GM12878 (cell line): ENCODE measurements around the gene OR1L6. TPM values are rescaled to one million over a fixed set of nuclear protein-coding genes. Genes with fewer than 3 reads are reported as not detected.

Source experiments
- ATAC-seq: fragments of 200-7000 bp; cut with Tn5 transposase; 3 replicates; pipeline ENCODE4 v1.9.1; 2020; ENCODE audit warnings: mild to moderate bottlenecking, moderate library complexity
- BruUV-seq: library from RNA; stranded (reverse); fragments of 400-500 nt; replicated peaks from 2 replicates; lab custom pipeline; 2021; lab: Mats Ljungman, UMichigan
- CTCF ChIA-PET: fragments of 300-600 bp; sonication (Branson Sonifier 250); formaldehyde crosslinking; extraction: SDS; loops from one replicate; lab custom pipeline; 2021; ENCODE audit warnings: inconsistent platforms; lab: Yijun Ruan, JAX
- POLR2A ChIA-PET: fragments of 350-600 bp; formaldehyde crosslinking; extraction: SDS; loops from one replicate; lab custom pipeline; 2021; ENCODE audit warnings: inconsistent platforms; lab: Charles Lee
- RAD21 ChIA-PET: fragments of 300-600 bp; sonication (Branson Sonifier 250); formaldehyde crosslinking; loops from one replicate; lab custom pipeline; 2023; ENCODE audit warnings: antibody characterized with exemption; ENCODE audit not compliant: unreplicated experiment; lab: Charles Lee
- SMC1A ChIA-PET: fragments of 300-600 bp; sonication (Branson Sonifier 250); formaldehyde crosslinking; loops from one replicate; lab custom pipeline; 2023; ENCODE audit not compliant: unreplicated experiment, uncharacterized antibody; lab: Charles Lee
- DNase-seq: peaks from one replicate; pipeline ENCODE4 v3.0.0-alpha.2; 2011; ENCODE audit warnings: low read depth, low spot score
- FAIRE-seq: peaks from 3 replicates; lab custom pipeline; 2011; peaks lifted over from hg19 to GRCh38; lab: Jason Lieb, UNC
- H2AFZ ChIP-seq: 2 replicates; pipeline ENCODE4 v1.6.0; 2011; ENCODE audit warnings: low read depth, low read length, control low read depth; ENCODE audit not compliant: control insufficient read depth
- H3K27ac ChIP-seq: 2 replicates; pipeline ENCODE4 v1.5.1; 2011; ENCODE audit warnings: control low read depth; ENCODE audit not compliant: control insufficient read depth, insufficient read depth
- H3K27me3 ChIP-seq, 2 experiments: replicated peaks in 1 of 2; 2 replicates each; pipeline versions ENCODE4 v1.6.0 to v1.6.1; 2011; ENCODE audit warnings: low read length in 1 of 2; ENCODE audit not compliant: control insufficient read depth in 2 of 2, insufficient read depth in 2 of 2
- H3K36me3 ChIP-seq, 2 experiments: 2 replicates each; pipeline ENCODE4 v1.5.1; 2011; ENCODE audit warnings: low read length in 1 of 2; ENCODE audit not compliant: control insufficient read depth in 2 of 2, insufficient read depth in 2 of 2
- H3K4me1 ChIP-seq: 2 replicates; pipeline ENCODE4 v1.6.1; 2011; ENCODE audit warnings: mild to moderate bottlenecking, low read length, moderate library complexity, mixed read lengths; ENCODE audit not compliant: control insufficient read depth, insufficient read depth
- H3K4me2 ChIP-seq: 2 replicates; pipeline ENCODE4 v1.6.0; 2011; ENCODE audit warnings: control low read depth; ENCODE audit not compliant: control insufficient read depth, insufficient read depth
- H3K4me3 ChIP-seq: fragments of 200-600 bp; sonication (generic); 2 replicates; pipeline ENCODE4 v1.5.1; 2016
- H3K79me2 ChIP-seq: 2 replicates; pipeline ENCODE4 v1.6.0; 2011; ENCODE audit warnings: low read length; ENCODE audit not compliant: control insufficient read depth, insufficient read depth
- H3K9ac ChIP-seq: 2 replicates; pipeline ENCODE4 v1.8.0; 2011; ENCODE audit warnings: low read length, control low read depth, mixed read lengths; ENCODE audit not compliant: control insufficient read depth, insufficient read depth
- H3K9me3 ChIP-seq: replicated peaks from 3 replicates; pipeline ENCODE4 v1.5.1; 2011; ENCODE audit warnings: mild to moderate bottlenecking, low read length; ENCODE audit not compliant: control insufficient read depth, insufficient read depth
- H4K20me1 ChIP-seq: 2 replicates; pipeline ENCODE4 v1.6.0; 2011; ENCODE audit not compliant: control insufficient read depth, insufficient read depth
- DPF2 ChIP-seq: fragments of 450-650 bp; IDR thresholded peaks from 2 replicates; pipeline ENCODE4 v1.6.1; 2017; ENCODE audit warnings: mild to moderate bottlenecking
- ELK1 ChIP-seq: IDR thresholded peaks from 2 replicates; pipeline ENCODE4 v1.6.1; 2012; ENCODE audit warnings: low read depth, low read length, improper control_type of control experiment
- IRF5 ChIP-seq: fragments of 450-650 bp; IDR thresholded peaks from 2 replicates; pipeline ENCODE4 v1.6.1; 2017; ENCODE audit warnings: borderline replicate concordance
- KLF5 ChIP-seq: fragments of 450-650 bp; IDR thresholded peaks from 2 replicates; pipeline ENCODE4 v1.6.1; 2014; ENCODE audit warnings: mild to moderate bottlenecking; ENCODE audit not compliant: partially characterized antibody
- NFYA ChIP-seq: IDR thresholded peaks from 2 replicates; pipeline ENCODE4 v1.6.1; 2011; ENCODE audit warnings: low read depth, mild to moderate bottlenecking, low read length, improper control_type of control experiment, borderline replicate concordance
- NKRF ChIP-seq: fragments of 450-650 bp; conservative IDR thresholded peaks from 2 replicates; pipeline ENCODE4 v1.6.1; 2017; ENCODE audit warnings: mild to moderate bottlenecking, moderate library complexity
- PAX5 ChIP-seq: IDR thresholded peaks from 2 replicates; pipeline ENCODE4 v1.6.1; 2011; ENCODE audit warnings: low read depth, low read length, borderline replicate concordance
- PKNOX1 ChIP-seq: fragments of 450-650 bp; IDR thresholded peaks from 2 replicates; pipeline ENCODE4 v1.6.1; 2016; ENCODE audit warnings: mild to moderate bottlenecking
- POLR2AphosphoS2 ChIP-seq: IDR thresholded peaks from 2 replicates; pipeline ENCODE4 v1.6.1; 2011; ENCODE audit warnings: low read depth, mild to moderate bottlenecking, low read length, improper control_type of control experiment, moderate library complexity
- POU2F2 ChIP-seq: IDR thresholded peaks from 3 replicates; pipeline ENCODE4 v1.6.1; 2011; ENCODE audit warnings: low read depth, mild to moderate bottlenecking, low read length, borderline replicate concordance
- STAT1 ChIP-seq: fragments of 450-650 bp; conservative IDR thresholded peaks from 2 replicates; pipeline ENCODE4 v1.6.1; 2014; ENCODE audit warnings: antibody characterized with exemption, mild to moderate bottlenecking
- ZNF274 ChIP-seq: IDR thresholded peaks from one replicate; pipeline ENCODE4 v1.8.0; 2011; ENCODE audit not compliant: insufficient read length, insufficient read depth
- WGBS: methylation state at CpG from one replicate; pipeline ENCODE4 v1.1.6; 2016; ENCODE audit warnings: low lambda C conversion rate; ENCODE audit not compliant: insufficient replicate concordance, insufficient coverage; ENCODE audit errors: missing lambda C conversion rate; 5-methylcytosine and 5-hydroxymethylcytosine counted together
- in situ Hi-C: fragments of 300-500 bp; cut with MboI; formaldehyde crosslinking; loops from 9 replicates; pipeline ENCODE4 v1.14.3; 2018; ENCODE audit warnings: mixed read lengths
- intact Hi-C: fragments of 100-400 bp; cut with micrococcal nuclease; formaldehyde crosslinking; loops from one replicate; pipeline ENCODE4 v1.14.2; 2022; ENCODE audit not compliant: unreplicated experiment
- polyA plus RNA-seq, 11 experiments: library from polyadenylated mRNA; depleted of rRNA in 4 of 11; unstranded in 6 of 11; stranded (reverse) in 5 of 11; fragments of >200 nt; fragmentation: Nextera tagmentation in 4 of 11; fragmentation: Illumina TruSeq in 1 of 11; extraction: Ambion mirVana in 4 of 11; extraction: Trizol in 1 of 11; gene quantifications; 1 replicate in 1 of 11; 2 replicates in 10 of 11; pipeline versions ENCODE4 v1.2.1 to v1.2.3, GENCODE V29; 2011 to 2016; ENCODE audit warnings: inconsistent platforms in 2 of 11, missing spikeins in 2 of 11, low read depth in 1 of 11
- total RNA-seq, 4 experiments: library from RNA; depleted of rRNA in 3 of 4; stranded (reverse); fragments of >200 nt in 3 of 4; fragmentation: Illumina TruSeq in 1 of 4; extraction: Trizol in 1 of 4; gene quantifications; 2 replicates each; pipeline versions ENCODE4 v1.2.1 to v1.2.3, GENCODE V29; 2013 to 2021

Gene OR1L6
- total and polyA plus RNA-seq, 10 of the 15 experiments (the other 5 are each of a cell fraction or from before 2014, with no cell fraction given): not detected

- FAIRE-seq (no peak), ATAC-seq (no peak), DNase-seq (no peak)
- H3K79me2 ChIP-seq: no peaks in the 10 kb centered on the region
- ChIA-PET RAD21 (no interaction called here), SMC1A (no interaction called here), POLR2A (no interaction called here), CTCF (interaction anchor here (2.0 kb wide), 1 partner anchor 254 kb away, joined by 5 read pairs; no protein-coding TSS in a partner anchor)
- 43% methylated on average over 7 of the region's 7 CpGs for WGBS
- H3K36me3 ChIP-seq: no peaks in the 10 kb centered on the region
- H3K4me3 ChIP-seq: no peak overlapping the region
- no peaks in the 10 kb centered on the region for H3K27me3 ChIP-seq
- no peak overlapping the region for H3K27ac ChIP-seq
- intact Hi-C loops (no loop called here), in situ Hi-C loops (no loop called here)
- TF ChIP-seq ELK1 (no peak), IRF5 (no peak), KLF5 (no peak), ZNF274 (no peak), STAT1 (no peak), PKNOX1 (no peak), POU2F2 (no peak), POLR2AphosphoS2 (no peak), DPF2 (no peak), NKRF (no peak), NFYA (no peak), PAX5 (no peak)
- no peak overlapping the region for H3K9ac ChIP-seq
- no peaks in the 10 kb centered on the region for H3K9me3 ChIP-seq
- no TSS peak for BruUV-seq
- no peak overlapping the region for H2AFZ ChIP-seq
- H4K20me1 ChIP-seq: no peaks in the 10 kb centered on the region
- no peak overlapping the region for H3K4me2 ChIP-seq
- no peaks in the 10 kb centered on the region for H3K4me1 ChIP-seq
Observed at GRCh38 chr9:122718038-122718437, 24.1 kb upstream of the OR1L6 start.
